ENCODE results near the gene PRR11.
"Not testable (repeated sequence)": the region's sequence is repeated elsewhere in the genome, so short reads cannot be mapped to it uniquely, and the experiment has no call there.

Gene PRR11

GRCh38 chr17:59178266-59178985, 22.9 kb downstream of the PRR11 start:
- H3K4me1 ChIP-seq (ENCODE audit: control insufficient read depth, insufficient read depth, low read length), result no peaks in the 10 kb centered on the region
- no peaks in the 10 kb centered on the region for H3K9me3 ChIP-seq (ENCODE audit: control insufficient read depth, insufficient read depth, low read depth, low read length)
- no peak overlapping the region for H3K9ac ChIP-seq (ENCODE audit: low read length)
- peaks cover 20% of the 10 kb centered on the region for H3K36me3 ChIP-seq (ENCODE audit: control insufficient read depth, insufficient read depth, low read length)
- no peak overlapping the region for H3K4me3 ChIP-seq (ENCODE audit: low read depth, low read length)
- H3K27ac ChIP-seq (ENCODE audit: low read depth, low read length), result no peak overlapping the region
- H3K27me3 ChIP-seq (ENCODE audit: control insufficient read depth, insufficient read depth, low read length), result no peaks in the 10 kb centered on the region

GRCh38 chr17:59179601-59180000, 24.1 kb downstream of the PRR11 start:
- H3K4me3 ChIP-seq (ENCODE audit: low read depth, low read length); H3K27me3 ChIP-seq (ENCODE audit: control insufficient read depth, insufficient read depth, low read length); H3K27ac ChIP-seq (ENCODE audit: low read depth, low read length); H3K9ac ChIP-seq (ENCODE audit: low read length); H3K4me1 ChIP-seq (ENCODE audit: control insufficient read depth, insufficient read depth, low read length); H3K9me3 ChIP-seq (ENCODE audit: control insufficient read depth, insufficient read depth, low read depth, low read length): not testable (repeated sequence)
- H3K36me3 ChIP-seq (ENCODE audit: control insufficient read depth, insufficient read depth, low read length), result peaks cover 11% of the 10 kb centered on the region

GRCh38 chr17:59180626-59181025, 25.1 kb downstream of the PRR11 start:
- peaks cover 22% of the 10 kb centered on the region for H3K36me3 ChIP-seq (ENCODE audit: control insufficient read depth, insufficient read depth, low read length)
- no peak overlapping the region for H3K4me3 ChIP-seq (ENCODE audit: low read depth, low read length)
- H3K27ac ChIP-seq (ENCODE audit: low read depth, low read length), result no peak overlapping the region

GRCh38 chr17:59181481-59181880, 25.9 kb downstream of the PRR11 start:
- Histone ChIP-seq H3K4me1 (ENCODE audit: control insufficient read depth, insufficient read depth, low read length) (no peaks in the 10 kb centered on the region), H3K36me3 (ENCODE audit: control insufficient read depth, insufficient read depth, low read length) (peaks cover 30% of the 10 kb centered on the region)

More at GRCh38 chr17:59180626-59181025, 25.1 kb downstream of the PRR11 start:
- no peak overlapping the region for H3K9ac ChIP-seq (ENCODE audit: low read length)
- no peaks in the 10 kb centered on the region for H3K9me3 ChIP-seq (ENCODE audit: control insufficient read depth, insufficient read depth, low read depth, low read length)
- no peaks in the 10 kb centered on the region for H3K27me3 ChIP-seq (ENCODE audit: control insufficient read depth, insufficient read depth, low read length)
- H3K4me1 ChIP-seq (ENCODE audit: control insufficient read depth, insufficient read depth, low read length), result no peaks in the 10 kb centered on the region

GRCh38 chr17:59185997-59186396, 30.5 kb downstream of the PRR11 start:
- H3K27ac ChIP-seq (ENCODE audit: low read depth, low read length), result no peak overlapping the region
- H3K36me3 ChIP-seq (ENCODE audit: control insufficient read depth, insufficient read depth, low read length), result peaks cover 55% of the 10 kb centered on the region
- H3K4me3 ChIP-seq (ENCODE audit: low read depth, low read length), result no peak overlapping the region
- no peak overlapping the region for H3K9ac ChIP-seq (ENCODE audit: low read length)
- H3K4me1 ChIP-seq (ENCODE audit: control insufficient read depth, insufficient read depth, low read length), result no peaks in the 10 kb centered on the region
- no peaks in the 10 kb centered on the region for H3K9me3 ChIP-seq (ENCODE audit: control insufficient read depth, insufficient read depth, low read depth, low read length)
- H3K27me3 ChIP-seq (ENCODE audit: control insufficient read depth, insufficient read depth, low read length), result no peaks in the 10 kb centered on the region

More at GRCh38 chr17:59181481-59181880, 25.9 kb downstream of the PRR11 start:
- no peaks in the 10 kb centered on the region for H3K9me3 ChIP-seq (ENCODE audit: control insufficient read depth, insufficient read depth, low read depth, low read length)
- H3K9ac ChIP-seq (ENCODE audit: low read length), result no peak overlapping the region
- H3K27me3 ChIP-seq (ENCODE audit: control insufficient read depth, insufficient read depth, low read length), result no peaks in the 10 kb centered on the region
- no peak overlapping the region for H3K27ac ChIP-seq (ENCODE audit: low read depth, low read length)
- H3K4me3 ChIP-seq (ENCODE audit: low read depth, low read length), result no peak overlapping the region

- Histone ChIP-seq H3K4me1 (ENCODE audit: control insufficient read depth, insufficient read depth, low read length) (no peaks in the 10 kb centered on the region), H3K9me3 (ENCODE audit: control insufficient read depth, insufficient read depth, low read depth, low read length) (no peaks in the 10 kb centered on the region), H3K4me3 (ENCODE audit: low read depth, low read length) (no peak overlapping the region), H3K36me3 (ENCODE audit: control insufficient read depth, insufficient read depth, low read length) (peaks cover 57% of the 10 kb centered on the region), H3K27me3 (ENCODE audit: control insufficient read depth, insufficient read depth, low read length) (no peaks in the 10 kb centered on the region), H3K9ac (ENCODE audit: low read length) (no peak overlapping the region), H3K27ac (ENCODE audit: low read depth, low read length) (no peak overlapping the region)
Observed at GRCh38 chr17:59186850-59187249, 31.3 kb downstream of the PRR11 start.

- Histone ChIP-seq H3K4me3 (ENCODE audit: low read depth, low read length) (no peak overlapping the region), H3K36me3 (ENCODE audit: control insufficient read depth, insufficient read depth, low read length) (peaks cover 78% of the 10 kb centered on the region), H3K27ac (ENCODE audit: low read depth, low read length) (no peak overlapping the region), H3K27me3 (ENCODE audit: control insufficient read depth, insufficient read depth, low read length) (no peaks in the 10 kb centered on the region), H3K9me3 (ENCODE audit: control insufficient read depth, insufficient read depth, low read depth, low read length) (no peaks in the 10 kb centered on the region), H3K4me1 (ENCODE audit: control insufficient read depth, insufficient read depth, low read length) (no peaks in the 10 kb centered on the region), H3K9ac (ENCODE audit: low read length) (no peak overlapping the region)
Observed at GRCh38 chr17:59190806-59191205, 35.3 kb downstream of the PRR11 start.

GRCh38 chr17:59193336-59193862, 37.9 kb downstream of the PRR11 start:
- no peaks in the 10 kb centered on the region for H3K4me1 ChIP-seq (ENCODE audit: control insufficient read depth, insufficient read depth, low read length)
- no peaks in the 10 kb centered on the region for H3K9me3 ChIP-seq (ENCODE audit: control insufficient read depth, insufficient read depth, low read depth, low read length)
- peaks cover 82% of the 10 kb centered on the region for H3K36me3 ChIP-seq (ENCODE audit: control insufficient read depth, insufficient read depth, low read length)
- no peaks in the 10 kb centered on the region for H3K27me3 ChIP-seq (ENCODE audit: control insufficient read depth, insufficient read depth, low read length)
- H3K27ac ChIP-seq (ENCODE audit: low read depth, low read length), result no peak overlapping the region
- H3K9ac ChIP-seq (ENCODE audit: low read length), result no peak overlapping the region
- H3K4me3 ChIP-seq (ENCODE audit: low read depth, low read length), result no peak overlapping the region

- Histone ChIP-seq H3K36me3 (ENCODE audit: control insufficient read depth, insufficient read depth, low read length) (peaks cover 82% of the 10 kb centered on the region), H3K4me3 (ENCODE audit: low read depth, low read length) (no peak overlapping the region), H3K27ac (ENCODE audit: low read depth, low read length) (no peak overlapping the region)
Observed at GRCh38 chr17:59199398-59199797, 43.9 kb downstream of the PRR11 start.

GRCh38 chr17:59202320-59202719, 46.8 kb downstream of the PRR11 start:
- H3K9ac ChIP-seq (ENCODE audit: low read length), result no peak overlapping the region
- peaks cover 56% of the 10 kb centered on the region for H3K36me3 ChIP-seq (ENCODE audit: control insufficient read depth, insufficient read depth, low read length)

More at GRCh38 chr17:59199398-59199797, 43.9 kb downstream of the PRR11 start:
- no peaks in the 10 kb centered on the region for H3K9me3 ChIP-seq (ENCODE audit: control insufficient read depth, insufficient read depth, low read depth, low read length)
- no peaks in the 10 kb centered on the region for H3K27me3 ChIP-seq (ENCODE audit: control insufficient read depth, insufficient read depth, low read length)
- H3K4me1 ChIP-seq (ENCODE audit: control insufficient read depth, insufficient read depth, low read length), result no peaks in the 10 kb centered on the region
- no peak overlapping the region for H3K9ac ChIP-seq (ENCODE audit: low read length)

GRCh38 chr17:59219370-59219769, 63.8 kb downstream of the PRR11 start:
- Histone ChIP-seq H3K4me1 (ENCODE audit: control insufficient read depth, insufficient read depth, low read length) (peaks cover 4% of the 10 kb centered on the region; the same call in 1 of the 2 replicates), H3K36me3 (ENCODE audit: control insufficient read depth, insufficient read depth, low read length) (peaks cover 7% of the 10 kb centered on the region), H3K9ac (ENCODE audit: low read length) (no peak overlapping the region), H3K9me3 (ENCODE audit: control insufficient read depth, insufficient read depth, low read depth, low read length) (no peaks in the 10 kb centered on the region), H3K27me3 (ENCODE audit: control insufficient read depth, insufficient read depth, low read length) (peaks cover 6% of the 10 kb centered on the region; the same call in 1 of the 2 replicates), H3K27ac (ENCODE audit: low read depth, low read length) (no peak overlapping the region), H3K4me3 (ENCODE audit: low read depth, low read length) (no peak overlapping the region)

More at GRCh38 chr17:59202320-59202719, 46.8 kb downstream of the PRR11 start:
- no peak overlapping the region for H3K4me3 ChIP-seq (ENCODE audit: low read depth, low read length)
- no peak overlapping the region for H3K27ac ChIP-seq (ENCODE audit: low read depth, low read length)
- no peaks in the 10 kb centered on the region for H3K9me3 ChIP-seq (ENCODE audit: control insufficient read depth, insufficient read depth, low read depth, low read length)
- H3K4me1 ChIP-seq (ENCODE audit: control insufficient read depth, insufficient read depth, low read length), result no peaks in the 10 kb centered on the region
- H3K27me3 ChIP-seq (ENCODE audit: control insufficient read depth, insufficient read depth, low read length), result no peaks in the 10 kb centered on the region

All from HUES6 (cell line).